Uterine smooth muscle cell (primary cell): ENCODE results near the gene SIRPB2. TPM values are rescaled to one million over a fixed set of nuclear protein-coding genes. Genes with fewer than 3 reads are reported as not detected.

ENCODE experiments used
- total RNA-seq: library from RNA; depleted of rRNA; stranded (reverse); fragments of >200 nt; gene quantifications from 2 replicates; pipeline ENCODE4 v1.2.3, GENCODE V29; 2014

The SIRPB2 gene
- total RNA-seq: not detected in 2 replicates

DNA sequence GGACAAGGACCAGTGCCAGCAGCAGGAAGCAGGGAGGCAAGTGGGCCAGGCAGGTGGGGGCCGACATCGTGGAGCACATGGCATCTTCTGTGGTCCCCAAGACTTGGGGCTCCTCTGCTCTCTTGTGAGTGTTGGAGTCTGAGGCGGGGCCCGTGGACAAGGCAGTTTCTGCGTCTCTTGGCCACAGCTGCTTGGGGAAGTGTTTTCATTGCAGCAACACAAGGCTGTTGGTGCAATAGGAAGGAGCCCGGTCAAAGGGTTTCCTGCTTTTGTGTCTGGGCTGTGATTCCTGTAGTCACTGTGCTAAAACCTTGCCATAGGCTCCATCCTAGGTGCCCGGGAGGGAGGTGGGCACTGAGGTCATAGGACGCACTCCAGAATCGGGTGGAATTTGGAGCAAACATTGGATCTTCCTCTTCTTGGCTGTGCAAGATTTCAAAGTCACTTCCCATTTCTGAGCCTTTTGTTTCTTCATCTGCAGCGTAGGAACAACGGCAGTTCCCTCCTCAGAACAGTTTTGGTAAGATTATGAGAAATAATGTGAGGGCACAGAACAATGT lies at the start of gene SIRPB2:
SIRPB2 (minus strand) TSS at position 140 of the 560 bp plus-strand sequence; CDS start at position 79, 61 bp downstream.

DNA sequence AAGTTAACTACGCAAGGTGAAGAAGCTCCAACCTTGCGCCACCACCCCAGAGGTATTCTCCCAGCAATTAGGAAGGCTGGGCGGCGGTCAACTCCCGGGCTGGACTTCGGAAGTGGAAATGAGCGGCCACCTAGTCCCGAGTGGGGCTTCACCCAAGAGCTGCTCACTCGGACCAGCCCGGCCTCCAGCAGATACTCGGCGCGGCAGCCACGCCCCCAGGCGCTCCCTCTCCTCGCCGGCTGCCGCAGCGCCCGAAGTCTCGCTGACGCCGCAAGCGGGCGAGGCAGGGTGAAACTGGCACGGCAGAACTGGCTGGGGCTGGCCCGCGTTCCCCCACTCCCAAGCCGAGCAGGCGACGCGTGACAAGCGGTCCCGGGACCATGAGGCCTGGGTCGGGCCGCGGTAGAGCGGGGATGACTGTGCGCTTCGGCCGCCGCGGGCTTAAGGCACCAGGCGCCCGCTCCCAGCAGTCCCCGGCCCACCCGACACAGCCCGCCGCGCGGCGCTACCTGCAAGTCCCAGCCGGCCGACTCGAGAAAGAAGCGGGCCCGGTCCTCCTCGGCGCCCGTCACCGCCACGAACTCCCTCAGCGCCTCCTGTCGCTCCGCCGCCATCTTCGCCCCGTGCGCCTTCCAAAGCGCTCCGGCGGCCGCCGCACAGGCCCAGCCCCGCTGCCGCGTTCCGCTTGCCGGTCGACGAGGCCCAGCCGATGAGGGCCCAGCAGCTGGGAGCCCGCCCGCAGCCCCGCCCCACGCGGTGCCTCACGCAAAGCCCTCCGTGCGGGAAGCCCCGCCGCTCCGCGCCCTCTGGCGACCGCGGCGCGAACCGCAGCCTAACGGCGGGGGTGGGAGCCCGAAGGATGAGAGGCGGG lies 24.8 kb downstream of the SIRPB2 start, which contains the start of gene NSFL1C:
NSFL1C (minus strand) TSS at position 639 of the 871 bp plus-strand sequence; CDS start at position 614, 25 bp downstream.

Other genes starting within 250 kb of the SIRPB2 start
- gene SNPH, start 225.1 kb downstream of the SIRPB2 start, total RNA-seq: 14.6 and 18.1 TPM in 2 replicates
- 1.2 and 1.5 TPM in 2 replicates for gene SDCBP2, start 162.3 kb downstream of the SIRPB2 start, total RNA-seq
- 106 and 143 TPM in 2 replicates for gene FKBP1A, start 98.4 kb downstream of the SIRPB2 start, total RNA-seq
- gene NSFL1C, start 24.6 kb downstream of the SIRPB2 start, total RNA-seq: 24.7 and 38.1 TPM in 2 replicates
- not detected in 2 replicates for gene SIRPD, start 66.3 kb upstream of the SIRPB2 start, total RNA-seq
- gene SIRPB1, start 128.6 kb upstream of the SIRPB2 start, total RNA-seq: 0.25 and 0.55 TPM in 2 replicates
- not detected in 2 replicates for gene SIRPG, start 166.4 kb upstream of the SIRPB2 start, total RNA-seq